OCI-LY1 (cell line): ENCODE results near the gene G6PC3.

Experiments used
- EZH2 ChIP-seq: fragments of 200-600 bp; sonication (generic), shearing (Covaris generic); IDR thresholded peaks from 2 replicates; pipeline ENCODE4 v1.8.0; 2017; ENCODE audit warnings: borderline replicate concordance, mixed run types, mild to moderate bottlenecking, antibody characterized with exemption, low read length, moderate library complexity, mixed read lengths
- TF ChIP-seq, protein P1 (sequence below): fragments of 200-600 bp; sonication (generic), shearing (Covaris generic); IDR thresholded peaks from 2 replicates; pipeline ENCODE4 v1.5.1; 2017; ENCODE audit warnings: mild to moderate bottlenecking, antibody characterized with exemption, low read length, moderate library complexity, mixed read lengths

DNA sequence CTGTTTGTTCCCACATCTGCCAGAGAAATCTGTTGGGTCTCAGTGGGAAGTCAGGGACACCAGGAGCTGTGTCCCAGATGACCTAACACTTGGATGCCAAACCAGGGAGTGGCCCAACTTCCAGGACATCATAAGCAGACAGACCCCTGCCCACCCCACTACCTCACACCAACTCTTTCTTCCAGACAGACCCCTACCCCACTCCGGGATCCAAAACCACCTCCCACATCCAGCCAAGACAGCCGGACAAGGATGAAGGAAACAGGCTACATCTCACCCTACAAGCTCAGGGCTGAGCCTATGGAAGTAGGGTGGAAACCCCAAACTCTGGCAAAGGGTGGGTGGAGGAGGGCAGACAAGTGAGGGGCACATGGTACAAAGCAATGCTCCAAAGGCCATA, 49.3 kb downstream of the G6PC3 start:
- TF ChIP-seq, protein P1, sequence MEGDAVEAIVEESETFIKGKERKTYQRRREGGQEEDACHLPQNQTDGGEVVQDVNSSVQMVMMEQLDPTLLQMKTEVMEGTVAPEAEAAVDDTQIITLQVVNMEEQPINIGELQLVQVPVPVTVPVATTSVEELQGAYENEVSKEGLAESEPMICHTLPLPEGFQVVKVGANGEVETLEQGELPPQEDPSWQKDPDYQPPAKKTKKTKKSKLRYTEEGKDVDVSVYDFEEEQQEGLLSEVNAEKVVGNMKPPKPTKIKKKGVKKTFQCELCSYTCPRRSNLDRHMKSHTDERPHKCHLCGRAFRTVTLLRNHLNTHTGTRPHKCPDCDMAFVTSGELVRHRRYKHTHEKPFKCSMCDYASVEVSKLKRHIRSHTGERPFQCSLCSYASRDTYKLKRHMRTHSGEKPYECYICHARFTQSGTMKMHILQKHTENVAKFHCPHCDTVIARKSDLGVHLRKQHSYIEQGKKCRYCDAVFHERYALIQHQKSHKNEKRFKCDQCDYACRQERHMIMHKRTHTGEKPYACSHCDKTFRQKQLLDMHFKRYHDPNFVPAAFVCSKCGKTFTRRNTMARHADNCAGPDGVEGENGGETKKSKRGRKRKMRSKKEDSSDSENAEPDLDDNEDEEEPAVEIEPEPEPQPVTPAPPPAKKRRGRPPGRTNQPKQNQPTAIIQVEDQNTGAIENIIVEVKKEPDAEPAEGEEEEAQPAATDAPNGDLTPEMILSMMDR, result no peak
- no peak for TF ChIP-seq EZH2
